HEK293 (cell line): Measurements from ENCODE around the gene TMEM267.

Experiments used
- FEZF1 ChIP-seq: fragments of 450-650 bp; formaldehyde crosslinking; IDR thresholded peaks from 2 replicates; pipeline ENCODE4 v1.5.1; 2016; ENCODE audit warnings: missing biosample characterization, missing genetic modification characterization
- GLIS1 ChIP-seq: fragments of 450-650 bp; formaldehyde crosslinking; IDR thresholded peaks from 2 replicates; pipeline ENCODE4 v1.5.1; 2016; ENCODE audit warnings: missing biosample characterization, missing genetic modification characterization
- HOXC10 ChIP-seq: sonication (generic); formaldehyde crosslinking; IDR thresholded peaks from 2 replicates; pipeline ENCODE4 v1.8.1; 2023; ENCODE audit warnings: mild to moderate bottlenecking, missing genetic modification reagents
- REPIN1 ChIP-seq: fragments of 450-650 bp; formaldehyde crosslinking; IDR thresholded peaks from 2 replicates; pipeline ENCODE4 v1.5.1; 2017; ENCODE audit warnings: missing biosample characterization, missing genetic modification characterization, low read depth
- TRIM28 ChIP-seq: IDR thresholded peaks from 2 replicates; pipeline ENCODE4 v1.6.1; 2011; ENCODE audit warnings: low read length, control low read depth, borderline replicate concordance
- ZBTB11 ChIP-seq: fragments of 450-650 bp; formaldehyde crosslinking; conservative IDR thresholded peaks from 2 replicates; pipeline ENCODE4 v1.5.1; 2016; ENCODE audit warnings: low read depth, missing biosample characterization, missing genetic modification characterization
- ZBTB17 ChIP-seq: fragments of 450-650 bp; formaldehyde crosslinking; IDR thresholded peaks from 2 replicates; pipeline ENCODE4 v1.5.1; 2016; ENCODE audit warnings: missing biosample characterization, missing genetic modification characterization
- ZBTB26 ChIP-seq: fragments of 450-650 bp; formaldehyde crosslinking; optimal IDR thresholded peaks from 2 replicates; pipeline ENCODE3; 2016; ENCODE audit warnings: missing biosample characterization, mild to moderate bottlenecking, missing genetic modification characterization
- ZBTB48 ChIP-seq: fragments of 450-650 bp; formaldehyde crosslinking; IDR thresholded peaks from 2 replicates; pipeline ENCODE4 v1.5.1; 2016; ENCODE audit warnings: missing biosample characterization, missing genetic modification characterization
- ZEB2 ChIP-seq: fragments of 450-650 bp; formaldehyde crosslinking; IDR thresholded peaks from 2 replicates; pipeline ENCODE4 v1.5.1; 2016; ENCODE audit warnings: missing biosample characterization, missing genetic modification characterization
- ZIC2 ChIP-seq: fragments of 450-650 bp; formaldehyde crosslinking; IDR thresholded peaks from 2 replicates; pipeline ENCODE4 v1.5.1; 2016; ENCODE audit warnings: missing biosample characterization, missing genetic modification characterization
- ZNF19 ChIP-seq: fragments of 450-650 bp; formaldehyde crosslinking; IDR thresholded peaks from 2 replicates; pipeline ENCODE4; 2016; ENCODE audit warnings: missing biosample characterization, missing genetic modification characterization, low read depth
- ZNF2 ChIP-seq: fragments of 450-650 bp; formaldehyde crosslinking; IDR thresholded peaks from 2 replicates; pipeline ENCODE4 v1.5.1; 2016; ENCODE audit warnings: missing biosample characterization, missing genetic modification characterization
- ZNF214 ChIP-seq: fragments of 450-650 bp; formaldehyde crosslinking; IDR thresholded peaks from 2 replicates; pipeline ENCODE4 v1.5.1; 2017; ENCODE audit warnings: missing biosample characterization, mild to moderate bottlenecking, missing genetic modification characterization, borderline replicate concordance
- ZNF324 ChIP-seq: fragments of 450-650 bp; formaldehyde crosslinking; IDR thresholded peaks from 2 replicates; pipeline ENCODE4 v1.5.1; 2016; ENCODE audit warnings: missing biosample characterization, missing genetic modification characterization
- ZNF600 ChIP-seq: fragments of 450-650 bp; formaldehyde crosslinking; IDR thresholded peaks from 2 replicates; pipeline ENCODE4 v1.5.1; 2016; ENCODE audit warnings: missing biosample characterization, missing genetic modification characterization
- ZNF660 ChIP-seq: fragments of 450-650 bp; IDR thresholded peaks from 2 replicates; pipeline ENCODE4 v1.5.1; 2018; ENCODE audit warnings: missing biosample characterization, mild to moderate bottlenecking, missing genetic modification characterization
- ZNF664 ChIP-seq: fragments of 450-650 bp; formaldehyde crosslinking; IDR thresholded peaks from 2 replicates; pipeline ENCODE4 v1.5.1; 2016; ENCODE audit warnings: missing biosample characterization, missing genetic modification characterization
- ZNF791 ChIP-seq: fragments of 450-650 bp; formaldehyde crosslinking; IDR thresholded peaks from 2 replicates; pipeline ENCODE4 v1.5.1; 2016; ENCODE audit warnings: missing biosample characterization, missing genetic modification characterization
- ZXDB ChIP-seq: fragments of 450-650 bp; formaldehyde crosslinking; IDR thresholded peaks from 2 replicates; pipeline ENCODE4 v1.5.1; 2016; ENCODE audit warnings: missing biosample characterization, missing genetic modification characterization
- TF ChIP-seq, protein P1 (sequence below): fragments of 450-650 bp; formaldehyde crosslinking; IDR thresholded peaks from 2 replicates; pipeline ENCODE4 v1.5.1; 2016; ENCODE audit warnings: missing biosample characterization, missing genetic modification characterization
- TF ChIP-seq, protein P2 (sequence below): fragments of 450-650 bp; formaldehyde crosslinking; IDR thresholded peaks from 2 replicates; pipeline ENCODE4 v1.5.1; 2016; ENCODE audit warnings: missing biosample characterization, missing genetic modification characterization
- TF ChIP-seq, protein P3 (sequence below): fragments of 450-650 bp; formaldehyde crosslinking; IDR thresholded peaks from 2 replicates; pipeline ENCODE4 v1.5.0; 2017; ENCODE audit warnings: missing biosample characterization, missing genetic modification characterization, borderline replicate concordance
- TF ChIP-seq, protein P4 (sequence below): fragments of 450-650 bp; formaldehyde crosslinking; IDR thresholded peaks from 2 replicates; pipeline ENCODE4 v1.5.1; 2017; ENCODE audit warnings: missing biosample characterization, missing genetic modification characterization

TMEM267 gene

GRCh38 chr5:43514816-43515677 is 31.4 kb upstream of the TMEM267 start, which contains the start of gene C5orf34 (continued):
- TF ChIP-seq, protein P1, sequence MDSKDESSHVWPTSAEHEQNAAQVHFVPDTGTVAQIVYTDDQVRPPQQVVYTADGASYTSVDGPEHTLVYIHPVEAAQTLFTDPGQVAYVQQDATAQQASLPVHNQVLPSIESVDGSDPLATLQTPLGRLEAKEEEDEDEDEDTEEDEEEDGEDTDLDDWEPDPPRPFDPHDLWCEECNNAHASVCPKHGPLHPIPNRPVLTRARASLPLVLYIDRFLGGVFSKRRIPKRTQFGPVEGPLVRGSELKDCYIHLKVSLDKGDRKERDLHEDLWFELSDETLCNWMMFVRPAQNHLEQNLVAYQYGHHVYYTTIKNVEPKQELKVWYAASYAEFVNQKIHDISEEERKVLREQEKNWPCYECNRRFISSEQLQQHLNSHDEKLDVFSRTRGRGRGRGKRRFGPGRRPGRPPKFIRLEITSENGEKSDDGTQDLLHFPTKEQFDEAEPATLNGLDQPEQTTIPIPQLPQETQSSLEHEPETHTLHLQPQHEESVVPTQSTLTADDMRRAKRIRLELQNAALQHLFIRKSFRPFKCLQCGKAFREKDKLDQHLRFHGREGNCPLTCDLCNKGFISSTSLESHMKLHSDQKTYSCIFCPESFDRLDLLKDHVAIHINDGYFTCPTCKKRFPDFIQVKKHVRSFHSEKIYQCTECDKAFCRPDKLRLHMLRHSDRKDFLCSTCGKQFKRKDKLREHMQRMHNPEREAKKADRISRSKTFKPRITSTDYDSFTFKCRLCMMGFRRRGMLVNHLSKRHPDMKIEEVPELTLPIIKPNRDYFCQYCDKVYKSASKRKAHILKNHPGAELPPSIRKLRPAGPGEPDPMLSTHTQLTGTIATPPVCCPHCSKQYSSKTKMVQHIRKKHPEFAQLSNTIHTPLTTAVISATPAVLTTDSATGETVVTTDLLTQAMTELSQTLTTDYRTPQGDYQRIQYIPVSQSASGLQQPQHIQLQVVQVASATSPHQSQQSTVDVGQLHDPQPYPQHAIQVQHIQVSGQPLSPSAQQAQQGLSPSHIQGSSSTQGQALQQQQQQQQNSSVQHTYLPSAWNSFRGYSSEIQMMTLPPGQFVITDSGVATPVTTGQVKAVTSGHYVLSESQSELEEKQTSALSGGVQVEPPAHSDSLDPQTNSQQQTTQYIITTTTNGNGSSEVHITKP (tag by site-specific recombination) = peak; percentile 63
- TF ChIP-seq ZNF19 (tag by site-specific recombination) = no peak
- no peak for TF ChIP-seq ZNF214 (tag by site-specific recombination)
- peak; percentile 36; the same call in 1 of the 2 replicates for TF ChIP-seq ZNF660 (tag by site-specific recombination)
- peak; percentile 60; the same call in 1 of the 2 replicates for TF ChIP-seq ZNF324 (tag by site-specific recombination)
- TF ChIP-seq ZXDB (tag by site-specific recombination) = peak; percentile 94
- TF ChIP-seq ZEB2 (tag by site-specific recombination) = no peak; the same call in 1 of the 2 replicates
- no peak for TF ChIP-seq REPIN1 (tag by site-specific recombination)
- TF ChIP-seq ZNF600 (tag by site-specific recombination) = peak; percentile 88
- TF ChIP-seq, protein P2, sequence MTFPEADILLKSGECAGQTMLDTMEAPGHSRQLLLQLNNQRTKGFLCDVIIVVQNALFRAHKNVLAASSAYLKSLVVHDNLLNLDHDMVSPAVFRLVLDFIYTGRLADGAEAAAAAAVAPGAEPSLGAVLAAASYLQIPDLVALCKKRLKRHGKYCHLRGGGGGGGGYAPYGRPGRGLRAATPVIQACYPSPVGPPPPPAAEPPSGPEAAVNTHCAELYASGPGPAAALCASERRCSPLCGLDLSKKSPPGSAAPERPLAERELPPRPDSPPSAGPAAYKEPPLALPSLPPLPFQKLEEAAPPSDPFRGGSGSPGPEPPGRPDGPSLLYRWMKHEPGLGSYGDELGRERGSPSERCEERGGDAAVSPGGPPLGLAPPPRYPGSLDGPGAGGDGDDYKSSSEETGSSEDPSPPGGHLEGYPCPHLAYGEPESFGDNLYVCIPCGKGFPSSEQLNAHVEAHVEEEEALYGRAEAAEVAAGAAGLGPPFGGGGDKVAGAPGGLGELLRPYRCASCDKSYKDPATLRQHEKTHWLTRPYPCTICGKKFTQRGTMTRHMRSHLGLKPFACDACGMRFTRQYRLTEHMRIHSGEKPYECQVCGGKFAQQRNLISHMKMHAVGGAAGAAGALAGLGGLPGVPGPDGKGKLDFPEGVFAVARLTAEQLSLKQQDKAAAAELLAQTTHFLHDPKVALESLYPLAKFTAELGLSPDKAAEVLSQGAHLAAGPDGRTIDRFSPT = peak; percentile 51; the same call in 1 of the 2 replicates
- TF ChIP-seq ZBTB48 = peak; percentile 79
- no peak for TF ChIP-seq HOXC10 (CRISPR knock-in tag)
- no peak for TF ChIP-seq ZNF664 (tag by site-specific recombination)
- TF ChIP-seq ZIC2 (tag by site-specific recombination) = peak; percentile 53; the same call in 1 of the 2 replicates
- TF ChIP-seq, protein P3, sequence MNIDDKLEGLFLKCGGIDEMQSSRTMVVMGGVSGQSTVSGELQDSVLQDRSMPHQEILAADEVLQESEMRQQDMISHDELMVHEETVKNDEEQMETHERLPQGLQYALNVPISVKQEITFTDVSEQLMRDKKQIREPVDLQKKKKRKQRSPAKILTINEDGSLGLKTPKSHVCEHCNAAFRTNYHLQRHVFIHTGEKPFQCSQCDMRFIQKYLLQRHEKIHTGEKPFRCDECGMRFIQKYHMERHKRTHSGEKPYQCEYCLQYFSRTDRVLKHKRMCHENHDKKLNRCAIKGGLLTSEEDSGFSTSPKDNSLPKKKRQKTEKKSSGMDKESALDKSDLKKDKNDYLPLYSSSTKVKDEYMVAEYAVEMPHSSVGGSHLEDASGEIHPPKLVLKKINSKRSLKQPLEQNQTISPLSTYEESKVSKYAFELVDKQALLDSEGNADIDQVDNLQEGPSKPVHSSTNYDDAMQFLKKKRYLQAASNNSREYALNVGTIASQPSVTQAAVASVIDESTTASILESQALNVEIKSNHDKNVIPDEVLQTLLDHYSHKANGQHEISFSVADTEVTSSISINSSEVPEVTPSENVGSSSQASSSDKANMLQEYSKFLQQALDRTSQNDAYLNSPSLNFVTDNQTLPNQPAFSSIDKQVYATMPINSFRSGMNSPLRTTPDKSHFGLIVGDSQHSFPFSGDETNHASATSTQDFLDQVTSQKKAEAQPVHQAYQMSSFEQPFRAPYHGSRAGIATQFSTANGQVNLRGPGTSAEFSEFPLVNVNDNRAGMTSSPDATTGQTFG (tag by site-specific recombination) = no peak
- peak; percentile 91 for TF ChIP-seq ZBTB11 (tag by site-specific recombination)
- no peak for TF ChIP-seq ZNF791 (tag by site-specific recombination)
- TF ChIP-seq FEZF1 = no peak
- TF ChIP-seq, protein P4, sequence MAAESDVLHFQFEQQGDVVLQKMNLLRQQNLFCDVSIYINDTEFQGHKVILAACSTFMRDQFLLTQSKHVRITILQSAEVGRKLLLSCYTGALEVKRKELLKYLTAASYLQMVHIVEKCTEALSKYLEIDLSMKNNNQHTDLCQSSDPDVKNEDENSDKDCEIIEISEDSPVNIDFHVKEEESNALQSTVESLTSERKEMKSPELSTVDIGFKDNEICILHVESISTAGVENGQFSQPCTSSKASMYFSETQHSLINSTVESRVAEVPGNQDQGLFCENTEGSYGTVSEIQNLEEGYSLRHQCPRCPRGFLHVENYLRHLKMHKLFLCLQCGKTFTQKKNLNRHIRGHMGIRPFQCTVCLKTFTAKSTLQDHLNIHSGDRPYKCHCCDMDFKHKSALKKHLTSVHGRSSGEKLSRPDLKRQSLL (tag by site-specific recombination) = no peak
- peak; percentile 61; the same call in 1 of the 2 replicates for TF ChIP-seq TRIM28
- TF ChIP-seq GLIS1 (tag by site-specific recombination) = peak; percentile 18; the same call in 1 of the 2 replicates
- TF ChIP-seq ZBTB26 (tag by site-specific recombination) = peak; percentile 25
- 0 out of 2 replicates have a peak, but pooled peaks have one; percentile 35 for TF ChIP-seq ZBTB17 (tag by site-specific recombination)
- 0 out of 2 replicates have a peak, but pooled peaks have one; percentile 32 for TF ChIP-seq ZNF2 (tag by site-specific recombination)
